Stimulated activated naive CD4-positive, alpha-beta T cell treated with Interleukin-2 at 50 U/mL for 16 hours (primary cell): ENCODE results near the gene TUG1.

Source experiments
- DNase-seq: peaks from one replicate; lab custom pipeline; 2025; lab: John Stamatoyannopoulos, UW

TUG1 gene

GRCh38 chr22:30968924-30969531 lies at the start of gene TUG1:
TUG1 (plus strand) TSS chr22:30969265.
- DNase-seq: peak; percentile 98

GRCh38 chr22:30919973-30920372 lies 49.1 kb upstream of the TUG1 start:
- no peak for DNase-seq

- DNase-seq: peak; percentile 76
Observed at GRCh38 chr22:30920407-30920806, 48.7 kb upstream of the TUG1 start.

- DNase-seq: no peak
Observed at GRCh38 chr22:30921108-30921507, 48.0 kb upstream of the TUG1 start.

GRCh38 chr22:30922151-30922611 lies 46.9 kb upstream of the TUG1 start:
- DNase-seq: peak; percentile 61

- no peak for DNase-seq
Observed at GRCh38 chr22:30923168-30923900, 45.7 kb upstream of the TUG1 start.

- no peak for DNase-seq
Observed at GRCh38 chr22:30925667-30926066, 43.4 kb upstream of the TUG1 start.

- no peak for DNase-seq
Observed at GRCh38 chr22:30926706-30927105, 42.4 kb upstream of the TUG1 start.

GRCh38 chr22:30927806-30928205 lies 41.3 kb upstream of the TUG1 start:
- DNase-seq: no peak

- no peak for DNase-seq
Observed at GRCh38 chr22:30928401-30928800, 40.7 kb upstream of the TUG1 start.

- no peak for DNase-seq
Observed at GRCh38 chr22:30930228-30930627, 38.8 kb upstream of the TUG1 start.

GRCh38 chr22:30931541-30932300 lies 37.3 kb upstream of the TUG1 start:
- DNase-seq: no peak

- DNase-seq: no peak
Observed at GRCh38 chr22:30932661-30933060, 36.4 kb upstream of the TUG1 start.

GRCh38 chr22:30933457-30933856 lies 35.6 kb upstream of the TUG1 start:
- no peak for DNase-seq

- DNase-seq: no peak
Observed at GRCh38 chr22:30934053-30934452, 35.0 kb upstream of the TUG1 start.

GRCh38 chr22:30940685-30941362 lies 28.2 kb upstream of the TUG1 start:
- DNase-seq: peak; percentile 27

GRCh38 chr22:30941363-30941740 lies 27.7 kb upstream of the TUG1 start:
- no peak for DNase-seq

GRCh38 chr22:30943368-30943767 lies 25.7 kb upstream of the TUG1 start:
- no peak for DNase-seq

GRCh38 chr22:30944986-30945385 lies 24.1 kb upstream of the TUG1 start:
- no peak for DNase-seq

GRCh38 chr22:30945653-30946052 lies 23.4 kb upstream of the TUG1 start:
- no peak for DNase-seq

GRCh38 chr22:30946354-30946753 lies 22.7 kb upstream of the TUG1 start:
- no peak for DNase-seq

GRCh38 chr22:30947173-30947815 lies 21.8 kb upstream of the TUG1 start:
- no peak for DNase-seq
